Common myeloid progenitor, CD34-positive (primary cell): ENCODE data around the gene CLRN3.

Source experiments
- CTCF ChIA-PET: fragments of 350-600 bp; sonication (Branson Sonifier 250); formaldehyde crosslinking; loops from one replicate; lab custom pipeline; 2021; ENCODE audit warnings: antibody characterized with exemption; lab: Charles Lee
- POLR2A ChIA-PET: fragments of 350-600 bp; sonication (Branson Sonifier 250); formaldehyde crosslinking; loops from one replicate; lab custom pipeline; 2021; ENCODE audit warnings: antibody characterized with exemption; lab: Charles Lee
- DNase-seq, 3 donors: peaks; one replicate each; pipeline versions ENCODE4 v3.0.0 to v3.0.0-alpha.2; 2013
- H3K27ac ChIP-seq, 2 experiments: 1 replicate in 1 of 2; 2 replicates in 1 of 2; pipeline ENCODE4 v1.7.0; 2013; ENCODE audit warnings: inconsistent platforms in 2 of 2, low read length in 2 of 2, mild to moderate bottlenecking in 2 of 2, low read depth in 1 of 2, moderate library complexity in 1 of 2; ENCODE audit not compliant: severe bottlenecking in 2 of 2, insufficient read depth in 1 of 2, poor library complexity in 1 of 2
- H3K27me3 ChIP-seq, 5 experiments: replicated peaks in 2 of 5; 1 replicate in 3 of 5; 2 replicates in 2 of 5; pipeline versions ENCODE4 v1.6.1 to v1.7.0; 2013; ENCODE audit warnings: low read length in 4 of 5, mild to moderate bottlenecking in 2 of 5, moderate library complexity in 2 of 5, inconsistent platforms in 1 of 5; ENCODE audit not compliant: insufficient read depth in 5 of 5, control insufficient read depth in 4 of 5
- H3K36me3 ChIP-seq, 4 experiments: 1 replicate in 2 of 4; 2 replicates in 2 of 4; pipeline versions ENCODE4 v1.6.1 to v1.7.0; 2013; ENCODE audit warnings: low read length in 3 of 4, control low read depth in 1 of 4, mild to moderate bottlenecking in 1 of 4; ENCODE audit not compliant: control insufficient read depth in 4 of 4, insufficient read depth in 4 of 4
- H3K4me1 ChIP-seq, 4 experiments: 1 replicate in 3 of 4; 2 replicates in 1 of 4; pipeline versions ENCODE4 v1.6.1 to v1.7.1; 2013; ENCODE audit warnings: low read length in 3 of 4, mild to moderate bottlenecking in 3 of 4, control low read depth in 1 of 4, inconsistent platforms in 1 of 4, moderate library complexity in 1 of 4; ENCODE audit not compliant: control insufficient read depth in 4 of 4, insufficient read depth in 4 of 4; ENCODE audit errors: control extremely low read depth in 1 of 4
- H3K4me3 ChIP-seq, 7 experiments: 1 replicate in 4 of 7; 2 replicates in 3 of 7; pipeline versions ENCODE4 v1.5.1 to v1.7.0; 2013; ENCODE audit warnings: mild to moderate bottlenecking in 7 of 7, low read length in 6 of 7, moderate library complexity in 6 of 7, inconsistent platforms in 2 of 7, low read depth in 2 of 7, control low read depth in 1 of 7; ENCODE audit not compliant: insufficient read depth in 4 of 7, control insufficient read depth in 1 of 7; ENCODE audit errors: extremely low read depth in 1 of 7
- H3K9me3 ChIP-seq, 5 experiments: 1 replicate in 4 of 5; 2 replicates in 1 of 5; pipeline versions ENCODE4 v1.6.1 to v1.7.1; 2013; ENCODE audit warnings: low read length in 4 of 5, mild to moderate bottlenecking in 2 of 5, inconsistent platforms in 1 of 5, low read depth in 1 of 5, moderate library complexity in 1 of 5; ENCODE audit not compliant: control insufficient read depth in 4 of 5, insufficient read depth in 2 of 5; ENCODE audit errors: control extremely low read depth in 1 of 5
- WGBS: methylation state at CpG from one replicate; pipeline ENCODE4 v1.1.5; 2013; ENCODE audit not compliant: insufficient coverage; 5-methylcytosine and 5-hydroxymethylcytosine counted together

CLRN3 gene

DNA sequence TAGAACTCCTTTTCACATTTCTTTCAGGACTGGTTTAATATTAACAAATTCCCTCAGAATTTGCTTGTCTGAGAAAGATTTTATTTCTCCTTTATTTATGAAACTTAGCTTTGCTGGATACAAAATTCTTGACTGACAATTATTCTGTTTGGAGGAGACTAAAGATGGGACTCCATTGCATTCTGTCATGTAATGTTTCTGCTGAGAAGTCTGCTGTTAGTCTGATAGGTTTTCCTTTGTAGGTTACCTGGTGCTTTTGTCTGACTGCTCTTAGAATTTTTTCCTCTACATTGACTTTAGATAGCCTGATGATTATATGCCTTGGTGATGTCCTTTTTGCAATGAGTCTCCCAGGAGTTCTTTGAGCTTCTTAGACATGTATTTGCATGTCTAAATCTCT is 23.4 kb downstream of the CLRN3 start:
- H3K36me3 ChIP-seq = no peaks in the 10 kb centered on the region
- H3K9me3 ChIP-seq = peaks cover 0 to 18% (median under 1%) of the 10 kb centered on the region in 5 experiments
- H3K4me1 ChIP-seq = no peaks in the 10 kb centered on the region
- no peaks in the 10 kb centered on the region for H3K27me3 ChIP-seq
- no peak overlapping the region for H3K4me3 ChIP-seq
- ChIA-PET CTCF (interaction anchor here (0.8 to 1.9 kb wide), 4 partner anchors 15 to 166 kb away, joined by 3 to 6 read pairs (median 3); no protein-coding TSS in a partner anchor), POLR2A (no interaction called here)
- no peak for DNase-seq
- no peak overlapping the region for H3K27ac ChIP-seq

DNA sequence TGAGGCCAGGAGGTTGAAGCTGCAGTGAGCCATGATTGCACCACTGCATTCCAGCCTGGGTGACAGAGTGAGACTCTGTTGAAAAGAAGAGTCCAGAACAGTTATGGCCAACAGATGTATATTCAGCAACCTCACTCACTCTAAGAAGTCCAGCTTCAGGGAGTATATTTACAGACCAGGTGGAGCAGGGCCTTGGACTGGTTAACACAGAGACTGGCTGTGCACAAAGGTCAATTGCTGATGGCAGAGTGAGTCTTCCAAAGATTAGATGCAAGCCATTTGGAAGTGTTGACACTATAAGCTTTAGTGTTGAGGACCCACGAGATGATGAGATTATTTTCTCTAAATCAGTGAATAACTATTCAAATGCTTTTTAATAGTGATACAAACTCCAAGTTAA is 24.9 kb downstream of the CLRN3 start:
- ChIA-PET POLR2A (no interaction called here), CTCF (interaction anchor here (0.5 to 0.8 kb wide), 2 partner anchors 14 to 165 kb away, joined by 3 read pairs; no protein-coding TSS in a partner anchor)
- peaks cover 2 to 33% (median 11%) of the 10 kb centered on the region in 5 experiments for H3K9me3 ChIP-seq
- no peak for DNase-seq
- H3K36me3 ChIP-seq = no peaks in the 10 kb centered on the region
- H3K27ac ChIP-seq = no peak overlapping the region
- no peaks in the 10 kb centered on the region for H3K4me1 ChIP-seq
- no CpG with 5 or more reads among the region's 1 CpG for WGBS
- no peak overlapping the region for H3K4me3 ChIP-seq
- H3K27me3 ChIP-seq = no peaks in the 10 kb centered on the region

DNA sequence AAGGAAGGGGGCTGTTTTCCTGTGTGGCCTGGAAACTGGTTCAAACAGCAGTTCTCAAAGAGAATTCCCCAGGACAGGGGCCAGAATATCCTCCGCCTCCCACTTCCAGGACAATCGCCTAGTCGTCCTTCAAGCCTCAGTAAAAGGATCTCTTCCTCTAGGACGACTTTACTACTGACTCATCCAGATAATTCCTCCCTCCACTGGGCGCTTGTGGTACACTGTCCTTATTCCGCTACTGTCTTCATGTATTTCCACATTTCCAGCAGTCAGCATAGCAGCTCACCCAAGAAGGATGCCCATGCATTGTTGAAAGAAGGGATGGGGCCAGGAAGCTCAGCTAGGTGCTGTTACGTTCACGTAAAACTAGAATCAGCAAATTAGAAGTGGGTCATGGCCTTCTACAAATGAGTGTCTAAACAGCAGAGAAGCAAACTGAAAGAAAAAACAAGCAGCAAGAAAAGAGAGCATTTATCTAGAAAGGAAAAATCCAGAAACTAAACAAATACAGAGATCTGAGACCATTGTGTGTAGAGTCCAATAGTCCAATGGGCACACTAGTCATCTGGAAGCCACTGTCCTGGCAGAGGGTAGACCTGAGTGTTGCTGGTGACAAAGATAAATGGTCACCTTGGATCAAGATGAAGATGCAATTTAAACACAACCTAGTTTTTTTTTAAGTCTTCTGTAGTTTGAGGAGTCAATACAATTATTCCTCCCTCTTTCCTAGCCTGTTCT is 26.3 kb downstream of the CLRN3 start:
- 94% methylated on average over 8 of the region's 8 CpGs for WGBS
- Histone ChIP-seq H3K27ac (no peak overlapping the region), H3K4me3 (no peak overlapping the region), H3K4me1 (no peaks in the 10 kb centered on the region), H3K36me3 (no peaks in the 10 kb centered on the region), H3K27me3 (no peaks in the 10 kb centered on the region), H3K9me3 (peaks cover 2 to 34% (median 11%) of the 10 kb centered on the region in 5 experiments)
- POLR2A ChIA-PET = no interaction called here
- DNase-seq = no peak
- CTCF ChIA-PET = no interaction called here

DNA sequence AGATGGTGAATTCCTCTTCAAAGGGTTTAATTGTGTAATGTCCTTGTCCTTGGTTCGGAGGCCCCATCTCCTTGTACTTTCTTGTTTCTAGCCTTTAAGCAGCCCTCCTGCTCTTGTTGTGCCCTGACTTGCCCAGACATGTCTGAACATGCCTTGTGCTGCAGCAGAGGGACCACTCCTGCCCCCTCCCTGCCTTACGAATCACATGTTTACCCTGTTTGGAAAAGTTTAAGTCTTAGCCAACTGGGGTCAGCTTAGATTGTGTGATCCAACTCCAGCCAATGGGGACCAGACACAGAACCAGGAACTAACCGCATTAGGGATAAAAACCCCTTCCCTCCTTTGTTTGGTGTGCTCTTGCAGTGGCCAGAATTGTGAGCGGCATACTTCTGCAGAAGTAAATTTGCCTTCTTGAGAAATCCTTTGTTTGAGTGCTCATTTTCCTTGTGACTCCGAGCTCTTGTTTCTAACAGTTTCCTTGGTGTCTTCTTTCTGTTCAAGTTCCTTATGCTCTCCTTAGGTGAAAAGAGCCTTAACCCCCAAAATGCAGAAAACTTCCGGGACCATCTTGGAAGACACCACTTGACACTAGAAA is 29.4 kb downstream of the CLRN3 start:
- Histone ChIP-seq H3K27me3 (no peaks in the 10 kb centered on the region), H3K27ac (no peak overlapping the region), H3K9me3 (peaks cover 2 to 20% (median 11%) of the 10 kb centered on the region in 5 experiments), H3K4me3 (no peak overlapping the region), H3K4me1 (no peaks in the 10 kb centered on the region), H3K36me3 (no peaks in the 10 kb centered on the region)
- 98% methylated on average over 5 of the region's 6 CpGs for WGBS
- CTCF ChIA-PET = interaction anchor here (4.0 kb wide), 1 partner anchor 9 kb away, joined by 20 read pairs; no protein-coding TSS in a partner anchor
- no peak for DNase-seq
- POLR2A ChIA-PET = no interaction called here

DNA sequence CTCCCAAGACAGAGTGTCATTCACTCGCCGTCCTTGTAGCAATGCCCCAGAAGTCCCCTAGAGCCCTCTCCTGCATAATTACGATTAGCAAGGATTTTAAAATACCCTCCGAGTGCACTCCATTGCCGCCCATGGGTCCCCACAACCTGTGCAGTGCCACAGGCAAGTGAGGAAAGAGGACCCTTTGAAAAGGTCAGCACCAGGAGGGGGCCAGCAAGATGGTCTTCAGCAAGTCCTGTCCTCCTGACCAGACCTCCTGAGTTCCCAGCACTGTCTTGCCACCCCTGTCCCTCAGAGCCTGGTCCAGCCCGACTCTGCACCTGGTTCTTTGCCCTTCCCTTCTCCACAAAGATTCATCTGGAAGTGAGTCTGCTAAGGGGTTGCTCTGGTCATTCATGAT is 32.1 kb downstream of the CLRN3 start:
- H3K27ac ChIP-seq = no peak overlapping the region
- no peak for DNase-seq
- 96% methylated on average over 6 of the region's 6 CpGs for WGBS
- no peaks in the 10 kb centered on the region for H3K27me3 ChIP-seq
- no peak overlapping the region for H3K4me3 ChIP-seq
- peaks cover 2 to 17% (median 11%) of the 10 kb centered on the region in 5 experiments for H3K9me3 ChIP-seq
- H3K4me1 ChIP-seq = no peaks in the 10 kb centered on the region
- ChIA-PET CTCF (no interaction called here), POLR2A (no interaction called here)
- no peaks in the 10 kb centered on the region for H3K36me3 ChIP-seq

DNA sequence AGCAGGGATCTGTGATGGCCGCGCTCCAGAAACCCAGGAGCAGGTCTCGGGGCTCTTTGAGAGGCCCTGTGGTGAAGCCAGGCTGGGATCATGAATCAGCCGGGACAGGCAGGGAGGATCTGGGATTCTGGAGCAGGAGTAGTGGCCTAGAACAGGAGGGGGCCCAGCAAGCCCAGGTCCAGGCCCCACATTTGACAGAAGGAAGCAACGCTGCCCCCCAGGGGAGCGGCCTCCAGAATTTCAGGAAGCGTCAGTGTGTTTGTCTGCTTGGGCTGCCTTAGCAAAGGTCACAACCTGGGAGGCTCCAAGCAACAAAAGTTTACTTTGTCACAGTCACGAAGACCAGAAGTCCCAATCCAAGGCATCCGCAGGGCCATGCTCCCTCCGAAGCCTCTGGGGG is 36.8 kb downstream of the CLRN3 start:
- Histone ChIP-seq H3K4me3 (no peak overlapping the region), H3K27me3 (peaks cover 0 to 4% (median 0%) of the 10 kb centered on the region in 5 experiments), H3K9me3 (no peaks in the 10 kb centered on the region), H3K36me3 (no peaks in the 10 kb centered on the region), H3K4me1 (peaks cover 0 to 4% (median 1%) of the 10 kb centered on the region in 4 experiments), H3K27ac (no peak overlapping the region)
- CTCF ChIA-PET = no interaction called here
- WGBS = over 99% methylated on average over 10 of the region's 10 CpGs
- DNase-seq = no peak
- POLR2A ChIA-PET = no interaction called here

DNA sequence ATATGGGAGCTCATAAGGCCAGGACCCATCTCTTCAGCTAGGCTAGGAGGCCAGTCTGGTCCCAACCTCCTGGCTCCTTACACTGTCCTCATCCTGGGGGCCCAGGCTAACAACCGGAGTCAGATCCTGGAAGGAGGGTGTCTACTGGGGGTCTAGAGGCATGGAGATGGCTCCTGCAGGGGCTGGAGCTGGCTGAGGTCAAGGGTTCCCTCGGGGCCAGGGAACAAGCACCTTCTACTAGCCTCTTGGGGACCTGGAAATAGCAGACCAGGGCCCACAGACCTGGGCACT is 37.2 kb downstream of the CLRN3 start:
- Histone ChIP-seq H3K4me1 (peaks cover 0 to 4% (median 1%) of the 10 kb centered on the region in 4 experiments), H3K9me3 (no peaks in the 10 kb centered on the region), H3K4me3 (no peak overlapping the region), H3K27ac (no peak overlapping the region), H3K27me3 (peaks cover 0 to 4% (median 0%) of the 10 kb centered on the region in 5 experiments), H3K36me3 (no peaks in the 10 kb centered on the region)
- CTCF ChIA-PET = interaction anchor here (2.0 to 2.4 kb wide), 3 partner anchors 11 to 42 kb away, joined by 6 to 25 read pairs (median 9); no protein-coding TSS in a partner anchor
- 83% methylated on average over 1 of the region's 2 CpGs for WGBS
- POLR2A ChIA-PET = no interaction called here
- DNase-seq = no peak
